ENCODE results near the gene CPB1.

GRCh38 chr3:148797795-148798194 lies 29.8 kb upstream of the CPB1 start:
- no peak for TF ChIP-seq POLR2AphosphoS5 (IDR thresholded peaks at IDR 0.05)
- no peak for TF ChIP-seq POLR2A (IDR thresholded peaks at IDR 0.05)

Data from spleen (tissue), 3 donors.